NCI-H1417 treated with DMSO at 0.1 percent for 48 hours (cell line): ENCODE measurements around the gene OR1A2.
"Not testable (repeated sequence)": the region's sequence is repeated elsewhere in the genome, so short reads cannot be mapped to it uniquely, and the experiment has no call there.

ENCODE experiments used
- DNase-seq: peaks from one replicate; lab custom pipeline; 2025; lab: John Stamatoyannopoulos, UW

Gene OR1A2, protein sequence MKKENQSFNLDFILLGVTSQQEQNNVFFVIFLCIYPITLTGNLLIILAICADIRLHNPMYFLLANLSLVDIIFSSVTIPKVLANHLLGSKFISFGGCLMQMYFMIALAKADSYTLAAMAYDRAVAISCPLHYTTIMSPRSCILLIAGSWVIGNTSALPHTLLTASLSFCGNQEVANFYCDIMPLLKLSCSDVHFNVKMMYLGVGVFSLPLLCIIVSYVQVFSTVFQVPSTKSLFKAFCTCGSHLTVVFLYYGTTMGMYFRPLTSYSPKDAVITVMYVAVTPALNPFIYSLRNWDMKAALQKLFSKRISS

DNA sequence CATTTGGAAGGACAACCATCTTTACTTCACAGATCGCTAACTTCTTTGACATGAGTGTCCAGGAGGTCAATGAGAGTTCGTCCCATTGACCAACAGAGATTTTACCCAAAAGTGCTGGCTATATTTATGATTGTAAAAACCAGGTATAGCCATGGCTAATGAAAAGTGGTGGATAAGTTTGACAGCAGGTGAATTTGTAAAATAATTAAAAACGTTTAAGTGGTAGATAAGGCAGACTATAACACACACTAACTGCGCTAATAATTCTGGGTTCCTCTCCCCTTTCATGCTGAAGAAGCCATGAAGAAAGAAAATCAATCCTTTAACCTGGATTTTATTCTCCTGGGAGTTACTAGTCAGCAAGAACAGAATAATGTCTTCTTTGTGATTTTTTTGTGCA is at the start of gene OR1A2:
Gene OR1A2 (plus strand): TSS at position 301 of the 400 bp plus-strand sequence. CDS start 0 bp downstream, at position 301.
- no peak for DNase-seq

DNA sequence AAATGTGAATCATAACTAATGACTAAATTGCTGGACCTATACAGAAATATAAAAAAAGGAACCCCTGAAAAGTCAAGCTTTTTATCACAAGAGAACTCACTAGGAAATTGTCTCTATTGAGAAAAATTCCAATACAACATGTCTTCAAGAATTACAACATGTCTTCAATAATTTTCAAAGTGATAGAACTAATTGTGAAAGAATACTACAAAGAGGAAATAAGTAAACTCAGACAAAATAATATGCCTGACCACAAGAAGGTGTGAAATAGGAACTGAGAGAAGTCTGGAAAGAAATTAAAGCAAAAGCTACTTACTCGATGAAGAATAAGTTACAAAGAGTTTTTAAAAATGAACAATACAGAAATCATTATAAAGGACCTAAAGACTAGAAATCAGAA is 40.1 kb upstream of the OR1A2 start:
- no peak for DNase-seq

DNA sequence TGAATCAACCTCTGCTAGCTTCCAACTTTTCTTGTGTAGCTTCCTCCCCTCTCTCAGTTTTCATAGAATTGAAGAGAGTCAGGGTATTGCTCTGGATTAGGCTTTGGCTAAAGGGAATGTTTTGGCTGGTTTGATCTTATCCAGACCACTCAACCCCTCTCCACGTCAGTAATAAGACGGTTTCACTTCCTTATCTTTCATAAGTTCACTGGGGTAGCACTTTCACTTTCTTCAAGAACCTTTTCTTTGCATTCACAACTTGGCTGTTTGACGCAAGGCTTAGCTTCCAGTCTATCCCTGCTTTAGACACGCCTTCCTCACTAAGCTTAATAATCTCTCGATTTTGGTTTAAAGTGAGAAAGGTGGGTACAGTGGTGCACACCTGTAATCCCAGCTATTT is 29.7 kb upstream of the OR1A2 start:
- no peak for DNase-seq

DNA sequence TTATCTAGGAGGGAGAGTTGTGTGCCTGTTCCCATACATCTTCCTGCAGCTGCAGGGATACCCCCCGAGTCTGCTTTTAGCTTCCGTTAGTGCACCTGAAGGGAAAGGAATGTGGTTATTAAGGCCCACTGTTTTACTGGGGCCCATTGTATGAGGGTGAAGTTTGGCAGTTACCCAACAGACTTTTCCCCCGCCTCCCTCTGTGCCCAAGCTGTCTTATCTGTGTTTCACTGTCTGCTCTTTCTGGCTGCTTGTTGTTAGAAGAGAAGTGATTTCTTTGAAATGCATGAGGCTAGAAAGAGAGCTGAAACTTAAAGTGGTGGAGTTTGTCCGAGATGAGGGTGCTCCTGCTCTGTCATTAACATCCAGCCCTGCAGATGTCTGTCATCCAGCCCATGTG is 7.4 kb upstream of the OR1A2 start:
- DNase-seq = no peak

DNA sequence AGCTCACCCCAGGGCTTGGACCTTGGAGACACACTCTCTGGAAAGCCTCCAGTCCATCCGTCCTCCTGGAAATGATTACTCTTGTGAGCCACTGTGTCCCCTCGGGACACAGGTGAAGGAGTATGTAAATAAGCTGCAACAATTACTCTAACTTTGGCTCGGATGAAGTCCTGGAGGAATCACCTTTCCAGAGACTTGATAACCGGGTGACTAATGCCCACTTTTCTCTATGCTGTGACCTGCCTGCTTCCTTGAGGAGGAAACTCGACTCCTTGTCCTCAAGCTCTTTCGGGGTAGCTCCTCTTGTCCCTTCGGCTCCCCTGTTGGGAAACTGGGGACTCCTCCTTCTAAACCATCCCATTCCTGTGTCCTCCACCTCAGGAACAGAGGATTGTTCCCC is 10.0 kb downstream of the OR1A2 start, which contains the start of gene OR1A1:
Gene OR1A1 (plus strand): TSS at position 301 of the 400 bp plus-strand sequence. CDS start 7,954 bp downstream, outside the sequence.
- DNase-seq = no peak

DNA sequence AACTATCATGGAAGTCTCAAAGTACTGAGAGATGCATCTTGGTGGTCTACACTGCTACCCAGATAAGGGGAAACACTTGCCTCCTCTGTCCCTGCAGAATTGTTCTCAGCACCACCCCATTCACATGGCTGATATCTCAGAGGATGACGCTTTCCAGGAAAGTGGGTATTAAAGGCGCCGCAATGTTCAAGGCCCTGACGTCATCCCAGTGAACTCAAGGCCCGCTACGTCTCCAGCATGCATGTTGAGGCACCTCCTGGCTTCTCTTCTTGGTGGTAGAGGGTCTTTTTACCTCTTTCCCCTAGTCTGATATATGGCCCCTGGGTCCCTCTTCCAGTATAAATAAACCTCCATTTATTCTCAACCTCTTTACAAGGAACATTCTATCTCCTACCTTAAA is 11.2 kb downstream of the OR1A2 start:
- no peak for DNase-seq

DNA sequence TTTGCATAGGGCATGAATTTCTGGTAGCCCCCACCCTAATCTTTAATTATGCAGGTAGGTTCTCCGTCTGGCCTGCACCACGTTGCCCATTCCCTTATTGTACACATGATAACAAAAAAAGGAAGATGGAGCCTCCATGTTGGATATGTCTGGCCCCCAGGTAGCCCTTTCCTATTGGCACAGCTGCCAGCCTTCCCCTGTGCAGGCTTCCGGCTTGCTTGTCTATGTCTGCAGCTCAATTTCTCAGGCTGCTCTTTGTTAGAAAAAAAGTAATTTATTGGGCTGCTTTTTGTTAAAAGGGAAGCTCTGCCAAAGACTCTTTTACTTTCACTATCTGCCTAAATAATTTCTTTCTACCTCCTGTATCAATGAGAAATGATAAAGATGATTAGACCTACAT is 15.7 kb downstream of the OR1A2 start:
- DNase-seq = no peak

DNA sequence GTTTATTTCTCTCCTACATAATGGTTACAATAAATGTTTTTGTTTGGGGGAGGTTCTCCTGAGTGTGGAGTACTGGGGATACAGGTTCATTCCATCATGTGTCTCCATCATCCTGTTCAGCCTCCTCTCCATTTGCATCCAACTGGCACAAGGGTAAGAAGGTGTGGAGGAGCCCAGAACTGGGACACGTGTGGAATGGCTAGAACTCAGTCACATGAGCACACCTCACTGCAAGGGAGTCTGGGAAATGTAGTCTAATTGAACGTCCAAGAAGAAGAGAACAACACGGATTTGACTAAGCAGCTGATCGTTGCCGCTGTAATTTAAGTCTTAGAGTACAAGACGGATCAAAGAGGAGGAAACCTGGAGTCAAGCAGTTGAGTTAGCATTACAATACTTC is 16.3 kb downstream of the OR1A2 start:
- DNase-seq = no peak

DNA sequence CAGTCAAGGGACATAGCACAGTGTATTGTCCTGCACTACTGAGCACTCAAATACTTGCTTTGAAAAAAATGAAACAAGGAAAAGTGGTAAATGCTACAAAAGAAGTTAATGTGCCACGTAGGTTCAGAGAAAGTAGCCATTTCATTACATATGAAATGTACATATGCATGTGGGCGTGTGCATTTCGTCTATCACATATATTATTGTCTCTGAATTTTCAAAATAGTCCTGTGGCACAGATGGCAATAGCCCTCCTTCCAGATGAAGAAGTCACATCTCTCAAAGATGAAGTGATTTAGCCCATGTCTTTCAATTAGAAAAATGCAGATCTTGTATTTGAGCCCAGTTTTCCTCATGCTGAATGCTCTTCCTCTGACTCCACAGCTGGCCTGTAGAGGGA is 22.7 kb downstream of the OR1A2 start:
- DNase-seq = not testable (repeated sequence)

DNA sequence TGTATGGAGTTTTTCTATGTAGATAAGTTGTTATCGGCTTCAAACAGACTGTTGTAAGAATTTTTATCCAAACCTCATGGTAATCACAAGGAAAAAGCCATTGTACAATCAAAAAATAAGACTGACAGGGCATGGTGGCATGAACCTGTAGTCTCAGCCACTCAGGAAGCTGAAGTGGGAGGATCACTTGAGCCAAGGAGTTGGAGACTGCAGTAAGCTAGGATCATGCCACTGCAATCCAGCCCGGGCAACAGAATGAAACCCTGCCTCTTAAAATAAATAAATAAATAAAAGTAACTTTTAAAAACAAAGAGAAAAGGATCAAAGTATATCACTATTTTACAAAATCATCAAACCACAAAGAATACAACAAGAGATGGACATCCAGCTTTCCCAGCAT is 24.5 kb downstream of the OR1A2 start:
- DNase-seq = no peak

DNA sequence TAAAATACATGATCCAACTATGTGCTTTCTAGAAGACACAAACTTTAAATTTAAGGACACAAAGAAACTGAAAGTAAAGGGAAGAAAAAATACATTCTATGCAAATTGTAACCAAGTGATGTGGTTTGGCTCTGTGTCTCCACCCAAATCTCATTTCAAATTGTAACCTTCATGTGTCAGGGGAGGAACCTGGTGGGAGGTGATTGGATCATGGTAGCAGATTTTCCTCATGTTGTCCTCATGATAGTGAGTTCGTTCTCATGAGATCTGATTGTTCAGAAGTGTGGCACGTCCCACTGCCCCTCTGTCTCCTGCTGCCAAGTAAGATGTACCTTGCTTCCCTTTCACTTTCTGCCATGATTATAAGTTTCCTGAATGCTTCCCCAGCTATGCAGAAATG is 25.2 kb downstream of the OR1A2 start:
- DNase-seq = no peak

DNA sequence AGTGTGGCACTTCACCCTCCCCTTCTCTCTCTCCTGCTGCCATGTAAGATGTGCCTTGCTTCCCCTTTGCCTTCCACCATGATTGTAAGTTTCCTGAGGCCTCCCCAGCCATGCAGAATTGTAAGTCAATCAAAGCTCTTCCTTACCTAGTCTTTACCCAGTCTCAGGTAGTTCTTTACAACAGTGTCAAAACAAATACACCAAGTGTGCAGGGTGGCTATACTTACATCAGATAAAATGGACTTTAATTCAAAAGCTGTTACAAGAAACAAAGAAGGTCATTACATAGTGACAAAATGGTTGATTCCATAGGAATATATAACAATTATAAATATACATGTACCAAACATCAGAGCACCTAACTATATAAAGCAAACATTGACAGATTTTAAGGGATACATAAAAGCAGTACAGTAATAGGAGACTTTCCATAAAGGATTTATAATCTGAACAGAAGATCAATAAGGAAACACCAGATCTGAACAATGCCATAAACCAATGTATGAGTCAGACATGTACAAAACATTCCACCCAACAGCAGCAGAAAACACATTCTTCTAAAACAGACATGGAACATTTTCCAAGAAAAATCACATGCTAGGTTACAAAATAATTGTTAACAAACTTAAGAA is 27.5 kb downstream of the OR1A2 start:
- DNase-seq = not testable (repeated sequence)

DNA sequence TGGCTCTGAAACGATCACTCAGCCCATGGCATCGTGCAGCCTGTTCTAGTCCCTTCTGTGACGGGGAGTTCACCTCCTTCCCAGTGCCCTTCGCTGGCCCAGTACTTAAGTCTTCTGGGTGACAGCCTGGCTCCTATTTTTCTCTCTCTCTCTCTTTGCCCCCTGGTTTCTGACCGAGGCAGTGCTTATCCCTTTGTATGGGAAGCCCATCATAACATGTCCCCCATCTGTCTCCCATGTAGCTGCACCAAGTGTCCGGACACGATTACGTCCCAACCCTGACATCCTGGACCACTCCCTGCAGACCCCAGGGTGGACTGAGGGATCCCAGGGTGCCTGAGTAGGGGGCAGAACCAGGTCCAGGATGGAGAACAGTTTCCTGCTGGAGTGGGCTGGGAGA is 35.0 kb downstream of the OR1A2 start:
- not testable (repeated sequence) for DNase-seq

DNA sequence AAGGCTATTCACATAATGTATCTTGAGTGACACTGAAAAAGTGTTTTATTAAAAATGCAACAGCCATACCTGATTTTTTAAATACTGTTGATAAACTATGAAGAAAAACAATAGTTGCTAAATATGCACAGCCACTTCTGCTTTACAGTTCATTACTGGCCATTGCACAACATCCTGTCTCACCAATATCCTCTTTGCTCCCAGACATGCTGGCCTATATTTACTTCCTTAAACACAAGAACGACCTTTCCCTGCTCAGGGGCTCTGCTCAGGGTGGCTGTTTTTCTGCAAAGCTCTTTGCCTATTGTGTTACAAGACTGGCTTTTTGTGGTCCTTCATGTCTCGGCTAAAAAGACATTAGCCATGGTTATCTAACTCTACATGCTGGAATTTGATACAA is 41.4 kb downstream of the OR1A2 start:
- DNase-seq = not testable (repeated sequence)

DNA sequence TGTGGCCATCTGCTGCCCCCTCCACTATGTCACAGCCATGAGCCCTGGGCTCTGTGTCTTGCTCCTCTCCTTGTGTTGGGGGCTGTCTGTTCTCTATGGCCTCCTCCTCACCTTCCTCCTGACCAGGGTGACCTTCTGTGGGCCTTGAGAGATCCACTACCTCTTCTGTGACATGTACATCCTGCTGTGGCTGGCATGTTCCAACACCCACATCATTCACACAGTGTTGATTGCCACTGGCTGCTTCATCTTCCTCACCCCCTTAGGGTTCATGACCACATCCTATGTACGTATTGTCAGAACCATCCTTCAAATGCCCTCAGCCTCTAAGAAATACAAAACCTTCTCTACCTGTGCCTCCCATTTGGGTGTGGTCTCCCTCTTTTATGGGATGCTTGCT is 43.7 kb downstream of the OR1A2 start:
- not testable (repeated sequence) for DNase-seq

DNA sequence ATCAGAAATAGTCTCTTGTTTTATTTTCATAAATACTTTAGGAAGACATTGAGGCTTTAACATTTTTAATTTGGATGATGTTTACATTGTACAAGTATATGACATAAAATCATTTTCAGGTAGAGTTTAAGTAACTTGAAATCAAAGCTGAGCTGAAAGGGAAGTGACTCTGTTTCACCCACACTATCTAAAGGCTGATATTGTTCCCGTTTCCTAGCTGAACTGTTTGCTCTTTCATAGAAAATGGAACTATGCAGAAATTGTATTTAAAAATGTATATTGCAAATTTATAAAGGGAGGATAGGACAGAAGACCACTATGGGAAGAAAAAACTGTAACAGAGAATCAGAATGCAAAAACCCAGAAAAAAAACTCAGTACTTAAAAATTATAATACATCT is 47.5 kb downstream of the OR1A2 start:
- not testable (repeated sequence) for DNase-seq
